Measurements from ENCODE around the gene LRRK2. TPM values are rescaled to one million over a fixed set of nuclear protein-coding genes. Genes with fewer than 3 reads are reported as not detected.

LRRK2 gene
- polyA plus RNA-seq, 1 donor (not counting 4 experiments of a cell fraction or from before 2014, with no cell fraction given): 0.25 TPM

- dilution Hi-C loops (cut with MboI; ENCODE audit: extremely low pct_ligation_motif_present, low sequenced_read_pairs): no loop called here
- Histone ChIP-seq H3K27ac (ENCODE audit: control insufficient read depth, insufficient read depth, low read length) (no peak overlapping the region), H3K4me3 (ENCODE audit: control insufficient read depth in 2 of 3, extremely low read depth in 1 of 3, insufficient read depth in 2 of 3, low read depth in 1 of 3, low read length in 3 of 3) (no peak overlapping the region), H3K79me2 (ENCODE audit: control insufficient read depth, insufficient read depth, low read length) (no peaks in the 10 kb centered on the region), H3K4me1 (ENCODE audit: control insufficient read depth, extremely low read depth, insufficient read depth, low read length) (peaks cover 5% of the 10 kb centered on the region), H3K27me3 (ENCODE audit: control insufficient read depth, extremely low read depth, insufficient read depth, low read length) (no peaks in the 10 kb centered on the region), H3K4me2 (ENCODE audit: control insufficient read depth, extremely low read depth, insufficient read depth, low read depth, low read length) (no peak overlapping the region), H3K36me3 (ENCODE audit: control insufficient read depth in 2 of 2, extremely low read depth in 1 of 2, insufficient read depth in 2 of 2, low read length in 2 of 2) (no peaks in the 10 kb centered on the region), H3K9me1 (ENCODE audit: control insufficient read depth, extremely low read depth, insufficient read depth, low read length) (no peaks in the 10 kb centered on the region), H4K20me1 (ENCODE audit: control insufficient read depth, extremely low read depth, insufficient read depth, low read length) (no peaks in the 10 kb centered on the region), H3K9ac (ENCODE audit: control insufficient read depth, extremely low read depth, insufficient read depth, low read length) (no peak overlapping the region), H2AFZ (ENCODE audit: control insufficient read depth, low read length) (no peak overlapping the region), H3K9me3 (ENCODE audit: control insufficient read depth, low read depth, low read length) (no peaks in the 10 kb centered on the region)
- no peak for DNase-seq (ENCODE audit: low read depth, low spot score)
- TF ChIP-seq EZH2 (IDR thresholded peaks at IDR 0.05; ENCODE audit: low read length): no peak
- TF ChIP-seq, protein P1, sequence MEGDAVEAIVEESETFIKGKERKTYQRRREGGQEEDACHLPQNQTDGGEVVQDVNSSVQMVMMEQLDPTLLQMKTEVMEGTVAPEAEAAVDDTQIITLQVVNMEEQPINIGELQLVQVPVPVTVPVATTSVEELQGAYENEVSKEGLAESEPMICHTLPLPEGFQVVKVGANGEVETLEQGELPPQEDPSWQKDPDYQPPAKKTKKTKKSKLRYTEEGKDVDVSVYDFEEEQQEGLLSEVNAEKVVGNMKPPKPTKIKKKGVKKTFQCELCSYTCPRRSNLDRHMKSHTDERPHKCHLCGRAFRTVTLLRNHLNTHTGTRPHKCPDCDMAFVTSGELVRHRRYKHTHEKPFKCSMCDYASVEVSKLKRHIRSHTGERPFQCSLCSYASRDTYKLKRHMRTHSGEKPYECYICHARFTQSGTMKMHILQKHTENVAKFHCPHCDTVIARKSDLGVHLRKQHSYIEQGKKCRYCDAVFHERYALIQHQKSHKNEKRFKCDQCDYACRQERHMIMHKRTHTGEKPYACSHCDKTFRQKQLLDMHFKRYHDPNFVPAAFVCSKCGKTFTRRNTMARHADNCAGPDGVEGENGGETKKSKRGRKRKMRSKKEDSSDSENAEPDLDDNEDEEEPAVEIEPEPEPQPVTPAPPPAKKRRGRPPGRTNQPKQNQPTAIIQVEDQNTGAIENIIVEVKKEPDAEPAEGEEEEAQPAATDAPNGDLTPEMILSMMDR (optimal IDR thresholded peaks at IDR 0.05 in 1 of 3, IDR thresholded peaks at IDR 0.05 in 1 of 3, conservative IDR thresholded peaks at IDR 0.05 in 1 of 3; ENCODE audit: extremely low read depth in 1 of 3, insufficient read depth in 2 of 3, low read length in 3 of 3): no peak
- no peak for FAIRE-seq
Observed at GRCh38 chr12:40315375-40315774, 90.6 kb downstream of the LRRK2 start.

DNA sequence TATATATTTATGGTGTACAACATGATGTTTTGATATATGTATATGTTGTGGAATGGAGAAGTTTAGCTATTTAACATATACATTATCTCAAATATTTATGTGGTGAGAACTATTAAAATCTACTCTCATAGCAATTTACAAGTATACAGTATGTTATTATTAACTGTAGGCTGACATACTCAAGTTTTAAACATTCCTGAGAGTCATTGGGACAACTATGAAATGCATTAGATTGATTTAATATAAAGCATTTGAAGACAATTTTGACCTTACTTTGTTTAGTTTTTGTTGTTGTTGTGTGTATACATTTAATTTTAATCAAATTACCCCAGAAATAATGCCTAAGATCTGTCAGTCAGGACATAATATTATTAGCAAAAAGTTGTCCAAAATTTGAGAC is 99.5 kb downstream of the LRRK2 start:
- dilution Hi-C loops (cut with MboI; ENCODE audit: extremely low pct_ligation_motif_present, low sequenced_read_pairs): no loop called here
- FAIRE-seq: no peak
- peaks cover 5% of the 10 kb centered on the region for H3K4me1 ChIP-seq (ENCODE audit: control insufficient read depth, extremely low read depth, insufficient read depth, low read length)
- H3K9me3 ChIP-seq (ENCODE audit: control insufficient read depth, low read depth, low read length): no peaks in the 10 kb centered on the region
- no peak overlapping the region for H2AFZ ChIP-seq (ENCODE audit: control insufficient read depth, low read length)
- H3K9ac ChIP-seq (ENCODE audit: control insufficient read depth, extremely low read depth, insufficient read depth, low read length): no peak overlapping the region
- H3K9me1 ChIP-seq (ENCODE audit: control insufficient read depth, extremely low read depth, insufficient read depth, low read length): no peaks in the 10 kb centered on the region
- no peaks in the 10 kb centered on the region for H3K79me2 ChIP-seq (ENCODE audit: control insufficient read depth, insufficient read depth, low read length)
- H3K4me2 ChIP-seq (ENCODE audit: control insufficient read depth, extremely low read depth, insufficient read depth, low read depth, low read length): no peak overlapping the region
- H3K27me3 ChIP-seq (ENCODE audit: control insufficient read depth, extremely low read depth, insufficient read depth, low read length): no peaks in the 10 kb centered on the region
- no peaks in the 10 kb centered on the region for H3K36me3 ChIP-seq (ENCODE audit: control insufficient read depth in 2 of 2, extremely low read depth in 1 of 2, insufficient read depth in 2 of 2, low read length in 2 of 2)
- no peak overlapping the region for H3K27ac ChIP-seq (ENCODE audit: control insufficient read depth, insufficient read depth, low read length)
- no peak overlapping the region for H3K4me3 ChIP-seq (ENCODE audit: control insufficient read depth in 2 of 3, extremely low read depth in 1 of 3, insufficient read depth in 2 of 3, low read depth in 1 of 3, low read length in 3 of 3)
- TF ChIP-seq EZH2 (IDR thresholded peaks at IDR 0.05; ENCODE audit: low read length): no peak
- TF ChIP-seq, protein P1 (optimal IDR thresholded peaks at IDR 0.05 in 1 of 3, IDR thresholded peaks at IDR 0.05 in 1 of 3, conservative IDR thresholded peaks at IDR 0.05 in 1 of 3; ENCODE audit: extremely low read depth in 1 of 3, insufficient read depth in 2 of 3, low read length in 3 of 3): no peak
- no peaks in the 10 kb centered on the region for H4K20me1 ChIP-seq (ENCODE audit: control insufficient read depth, extremely low read depth, insufficient read depth, low read length)
- DNase-seq (ENCODE audit: low read depth, low spot score): no peak

Measured in keratinocyte (primary cell).